ENCODE results near the gene PRKCB. TPM values are rescaled to one million over a fixed set of nuclear protein-coding genes. Genes with fewer than 3 reads are reported as not detected.
"Not testable (repeated sequence)": the region's sequence is repeated elsewhere in the genome, so short reads cannot be mapped to it uniquely, and the experiment has no call there.

Gene PRKCB
- polyA plus RNA-seq, 3 donors, result 57.4 to 87.4 (median 75.5) TPM

GRCh38 chr16:23930791-23931190 is 95.0 kb downstream of the PRKCB start:
- Mint-ChIP-seq H3K4me3 (no peak overlapping the region), H3K36me3 (peaks cover 20 to 35% of the 10 kb centered on the region in 2 donors), H3K9me3 (peaks cover 0 to 3% (median 0%) of the 10 kb centered on the region in 7 donors), H3K4me1 (peaks cover 30% of the 10 kb centered on the region), H3K27me3 (ENCODE audit: low read depth in 3 of 3) (peaks cover 0 to 2% (median 1%) of the 10 kb centered on the region in 3 donors), H3K27ac (peak overlapping the region in 1 of 7 donors; percentile 72)
- H3K4me1 ChIP-seq (ENCODE audit: control insufficient read depth in 1 of 2, insufficient read depth in 2 of 2, low read length in 2 of 2), result no peaks in the 10 kb centered on the region
- no peak for TF ChIP-seq CTCF (IDR thresholded peaks at IDR 0.05)
- intact Hi-C loops (cut with micrococcal nuclease), result no loop called here
- DNase-seq, result no peak
- no peak overlapping the region for H2AFZ ChIP-seq (ENCODE audit: insufficient read depth, low read depth, low read length, poor library complexity, severe bottlenecking)
- no peak overlapping the region for H3K27ac ChIP-seq (ENCODE audit: low read depth in 1 of 2, low read length in 2 of 2)
- H3K79me2 ChIP-seq (ENCODE audit: insufficient read depth, low read length), result peaks cover 93% of the 10 kb centered on the region
- H3K36me3 ChIP-seq (replicated peaks in 1 of 2; ENCODE audit: control insufficient read depth in 1 of 2, insufficient read depth in 2 of 2, low read length in 2 of 2), result peaks cover 4 to 28% of the 10 kb centered on the region in 2 donors
- H3K27me3 ChIP-seq (ENCODE audit: control insufficient read depth in 2 of 2, insufficient read depth in 2 of 2, low read length in 2 of 2), result no peaks in the 10 kb centered on the region
- no peak overlapping the region for H3K4me2 ChIP-seq (replicated peaks; ENCODE audit: extremely low read depth, low read length, poor library complexity, severe bottlenecking)
- no peaks in the 10 kb centered on the region for H3K9me3 ChIP-seq (replicated peaks in 1 of 2; ENCODE audit: control insufficient read depth in 1 of 2, insufficient read depth in 1 of 2, low read length in 2 of 2)
- no peak overlapping the region for H3K4me3 ChIP-seq (replicated peaks in 1 of 3; ENCODE audit: low read depth in 2 of 3, low read length in 3 of 3)
- H3K9ac ChIP-seq (ENCODE audit: insufficient read depth, low read length, poor library complexity, severe bottlenecking), result no peak overlapping the region
- peaks cover 97% of the 10 kb centered on the region for H4K20me1 ChIP-seq (ENCODE audit: insufficient read depth, low read length)
- 100% methylated on average over 1 of the region's 5 CpGs for WGBS (ENCODE audit: insufficient coverage)

- Mint-ChIP-seq H3K27ac (peak overlapping the region in 1 of 7 donors; percentile 72), H3K36me3 (peaks cover 18 to 34% of the 10 kb centered on the region in 2 donors), H3K4me1 (peaks cover 33% of the 10 kb centered on the region), H3K9me3 (peaks cover 0 to 3% (median 0%) of the 10 kb centered on the region in 7 donors), H3K4me3 (no peak overlapping the region), H3K27me3 (ENCODE audit: low read depth in 3 of 3) (no peaks in the 10 kb centered on the region)
- DNase-seq, result no peak
- H3K27me3 ChIP-seq (ENCODE audit: control insufficient read depth in 2 of 2, insufficient read depth in 2 of 2, low read length in 2 of 2), result no peaks in the 10 kb centered on the region
- H3K4me3 ChIP-seq (replicated peaks in 1 of 3; ENCODE audit: low read depth in 2 of 3, low read length in 3 of 3), result no peak overlapping the region
- peaks cover 94% of the 10 kb centered on the region for H3K79me2 ChIP-seq (ENCODE audit: insufficient read depth, low read length)
- intact Hi-C loops (cut with micrococcal nuclease), result no loop called here
- H3K9ac ChIP-seq (ENCODE audit: insufficient read depth, low read length, poor library complexity, severe bottlenecking), result no peak overlapping the region
- H2AFZ ChIP-seq (ENCODE audit: insufficient read depth, low read depth, low read length, poor library complexity, severe bottlenecking), result no peak overlapping the region
- no peak for TF ChIP-seq CTCF (IDR thresholded peaks at IDR 0.05)
- whole genome bisulfite sequencing (ENCODE audit: insufficient coverage), result 90% methylated on average over 2 of the region's 2 CpGs
- H3K4me1 ChIP-seq (ENCODE audit: control insufficient read depth in 1 of 2, insufficient read depth in 2 of 2, low read length in 2 of 2), result no peaks in the 10 kb centered on the region
- H3K27ac ChIP-seq (ENCODE audit: low read depth in 1 of 2, low read length in 2 of 2), result no peak overlapping the region
- no peaks in the 10 kb centered on the region for H3K9me3 ChIP-seq (replicated peaks in 1 of 2; ENCODE audit: control insufficient read depth in 1 of 2, insufficient read depth in 1 of 2, low read length in 2 of 2)
- H3K36me3 ChIP-seq (replicated peaks in 1 of 2; ENCODE audit: control insufficient read depth in 1 of 2, insufficient read depth in 2 of 2, low read length in 2 of 2), result peaks cover 4 to 25% of the 10 kb centered on the region in 2 donors
- H3K4me2 ChIP-seq (replicated peaks; ENCODE audit: extremely low read depth, low read length, poor library complexity, severe bottlenecking), result no peak overlapping the region
- H4K20me1 ChIP-seq (ENCODE audit: insufficient read depth, low read length), result peaks cover 97% of the 10 kb centered on the region
These were observed 95.4 kb downstream of the PRKCB start for GRCh38 chr16:23931199-23931598.

- H3K27me3 Mint-ChIP-seq (ENCODE audit: low read depth in 3 of 3); intact Hi-C loops (cut with micrococcal nuclease); H3K4me3 Mint-ChIP-seq; H3K9me3 Mint-ChIP-seq; H3K9me3 ChIP-seq (replicated peaks in 1 of 2; ENCODE audit: control insufficient read depth in 1 of 2, insufficient read depth in 1 of 2, low read length in 2 of 2); H2AFZ ChIP-seq (ENCODE audit: insufficient read depth, low read depth, low read length, poor library complexity, severe bottlenecking); H3K9ac ChIP-seq (ENCODE audit: insufficient read depth, low read length, poor library complexity, severe bottlenecking); H3K4me2 ChIP-seq (replicated peaks; ENCODE audit: extremely low read depth, low read length, poor library complexity, severe bottlenecking); DNase-seq; H3K4me3 ChIP-seq (replicated peaks in 1 of 3; ENCODE audit: low read depth in 2 of 3, low read length in 3 of 3); H3K4me1 ChIP-seq (ENCODE audit: control insufficient read depth in 1 of 2, insufficient read depth in 2 of 2, low read length in 2 of 2); H3K27ac ChIP-seq (ENCODE audit: low read depth in 1 of 2, low read length in 2 of 2); H3K27me3 ChIP-seq (ENCODE audit: control insufficient read depth in 2 of 2, insufficient read depth in 2 of 2, low read length in 2 of 2); H3K27ac Mint-ChIP-seq: not testable (repeated sequence)
- Histone ChIP-seq H3K79me2 (ENCODE audit: insufficient read depth, low read length) (peaks cover 96% of the 10 kb centered on the region), H4K20me1 (ENCODE audit: insufficient read depth, low read length) (peaks cover 100% of the 10 kb centered on the region), H3K36me3 (replicated peaks in 1 of 2; ENCODE audit: control insufficient read depth in 1 of 2, insufficient read depth in 2 of 2, low read length in 2 of 2) (peaks cover 4 to 19% of the 10 kb centered on the region in 2 donors)
- peaks cover 13 to 25% of the 10 kb centered on the region in 2 donors for H3K36me3 Mint-ChIP-seq
- WGBS (ENCODE audit: insufficient coverage), result 97% methylated on average over 2 of the region's 2 CpGs
- H3K4me1 Mint-ChIP-seq, result peaks cover 30% of the 10 kb centered on the region
These were observed 97.9 kb downstream of the PRKCB start for GRCh38 chr16:23933650-23934049.

Measured in CD14-positive monocyte (primary cell).